ENCODE results near the gene KCNK10. TPM values are rescaled to one million over a fixed set of nuclear protein-coding genes. Genes with fewer than 3 reads are reported as not detected.

KCNK10 gene
- total RNA-seq, 1 donor from 2014 or later: not detected

GRCh38 chr14:88212691-88213090 lies 110.4 kb downstream of the KCNK10 start:
- no peaks in the 10 kb centered on the region for H3K36me3 Mint-ChIP-seq
- no peak overlapping the region for H3K4me3 Mint-ChIP-seq
- H3K4me1 Mint-ChIP-seq: no peaks in the 10 kb centered on the region
- no peak for TF ChIP-seq CTCF (IDR thresholded peaks at IDR 0.05; ENCODE audit: unreplicated experiment)
- H3K27ac Mint-ChIP-seq: no peak overlapping the region
- H3K9me3 Mint-ChIP-seq: no peaks in the 10 kb centered on the region
- peaks cover 13% of the 10 kb centered on the region for H3K27me3 Mint-ChIP-seq (ENCODE audit: low read depth)
- no peak for DNase-seq (ENCODE audit: low spot score in 2 of 2, unreplicated experiment in 2 of 2)

GRCh38 chr14:88210426-88210825 lies 112.6 kb downstream of the KCNK10 start:
- Mint-ChIP-seq H3K36me3 (no peaks in the 10 kb centered on the region), H3K4me1 (no peaks in the 10 kb centered on the region), H3K4me3 (no peak overlapping the region), H3K27ac (no peak overlapping the region), H3K27me3 (ENCODE audit: low read depth) (peaks cover 11% of the 10 kb centered on the region), H3K9me3 (no peaks in the 10 kb centered on the region)
- DNase-seq (ENCODE audit: low spot score in 2 of 2, unreplicated experiment in 2 of 2): no peak
- TF ChIP-seq CTCF (IDR thresholded peaks at IDR 0.05; ENCODE audit: unreplicated experiment): no peak

- peaks cover 2% of the 10 kb centered on the region for H3K4me1 Mint-ChIP-seq
- TF ChIP-seq CTCF (IDR thresholded peaks at IDR 0.05; ENCODE audit: unreplicated experiment): no peak
- no peak overlapping the region for H3K27ac Mint-ChIP-seq
- H3K27me3 Mint-ChIP-seq (ENCODE audit: low read depth): peaks cover 14% of the 10 kb centered on the region
- H3K36me3 Mint-ChIP-seq: no peaks in the 10 kb centered on the region
- H3K4me3 Mint-ChIP-seq: no peak overlapping the region
- DNase-seq (ENCODE audit: low spot score in 2 of 2, unreplicated experiment in 2 of 2): no peak
- no peaks in the 10 kb centered on the region for H3K9me3 Mint-ChIP-seq
Observed at GRCh38 chr14:88209273-88209672, 113.8 kb downstream of the KCNK10 start.

- Mint-ChIP-seq H3K27ac (no peak overlapping the region), H3K4me1 (peaks cover 5% of the 10 kb centered on the region)
- TF ChIP-seq CTCF (IDR thresholded peaks at IDR 0.05; ENCODE audit: unreplicated experiment): no peak
Observed at GRCh38 chr14:88208858-88209257, 114.2 kb downstream of the KCNK10 start.

GRCh38 chr14:88204221-88204620 lies 118.8 kb downstream of the KCNK10 start:
- H3K27me3 Mint-ChIP-seq (ENCODE audit: low read depth): peaks cover 20% of the 10 kb centered on the region
- H3K27ac Mint-ChIP-seq: no peak overlapping the region
- H3K9me3 Mint-ChIP-seq: no peaks in the 10 kb centered on the region
- H3K36me3 Mint-ChIP-seq: no peaks in the 10 kb centered on the region
- no peak overlapping the region for H3K4me3 Mint-ChIP-seq
- peaks cover 12% of the 10 kb centered on the region for H3K4me1 Mint-ChIP-seq
- TF ChIP-seq CTCF (IDR thresholded peaks at IDR 0.05; ENCODE audit: unreplicated experiment): no peak
- DNase-seq (ENCODE audit: low spot score in 2 of 2, unreplicated experiment in 2 of 2): no peak

More at GRCh38 chr14:88208858-88209257, 114.2 kb downstream of the KCNK10 start:
- Mint-ChIP-seq H3K9me3 (no peaks in the 10 kb centered on the region), H3K27me3 (ENCODE audit: low read depth) (peaks cover 14% of the 10 kb centered on the region), H3K4me3 (no peak overlapping the region), H3K36me3 (no peaks in the 10 kb centered on the region)
- DNase-seq (ENCODE audit: low spot score in 2 of 2, unreplicated experiment in 2 of 2): no peak

GRCh38 chr14:88203291-88203690 lies 119.8 kb downstream of the KCNK10 start:
- no peak for TF ChIP-seq CTCF (IDR thresholded peaks at IDR 0.05; ENCODE audit: unreplicated experiment)
- H3K36me3 Mint-ChIP-seq: no peaks in the 10 kb centered on the region
- H3K9me3 Mint-ChIP-seq: no peaks in the 10 kb centered on the region
- no peak for DNase-seq (ENCODE audit: low spot score in 2 of 2, unreplicated experiment in 2 of 2)
- peaks cover 12% of the 10 kb centered on the region for H3K4me1 Mint-ChIP-seq
- no peak overlapping the region for H3K27ac Mint-ChIP-seq
- H3K27me3 Mint-ChIP-seq (ENCODE audit: low read depth): peaks cover 15% of the 10 kb centered on the region
- H3K4me3 Mint-ChIP-seq: no peak overlapping the region

Measured in mesothelial cell of epicardium (in vitro differentiated cells).